Brain pericyte (primary cell): ENCODE measurements around the gene SLC25A36.
"Not testable (repeated sequence)": the region's sequence is repeated elsewhere in the genome, so short reads cannot be mapped to it uniquely, and the experiment has no call there.

Experiments used
- DNase-seq: peaks from one replicate; pipeline ENCODE4 v3.0.0-alpha.2; 2012; ENCODE audit warnings: low read depth, low spot score

SLC25A36 gene

GRCh38 chr3:140994861-140995260, 53.2 kb downstream of the SLC25A36 start:
- not testable (repeated sequence) for DNase-seq

GRCh38 chr3:140995881-140996280, 54.2 kb downstream of the SLC25A36 start:
- no peak for DNase-seq

GRCh38 chr3:141000027-141000663, 58.5 kb downstream of the SLC25A36 start:
- DNase-seq = no peak

DNA sequence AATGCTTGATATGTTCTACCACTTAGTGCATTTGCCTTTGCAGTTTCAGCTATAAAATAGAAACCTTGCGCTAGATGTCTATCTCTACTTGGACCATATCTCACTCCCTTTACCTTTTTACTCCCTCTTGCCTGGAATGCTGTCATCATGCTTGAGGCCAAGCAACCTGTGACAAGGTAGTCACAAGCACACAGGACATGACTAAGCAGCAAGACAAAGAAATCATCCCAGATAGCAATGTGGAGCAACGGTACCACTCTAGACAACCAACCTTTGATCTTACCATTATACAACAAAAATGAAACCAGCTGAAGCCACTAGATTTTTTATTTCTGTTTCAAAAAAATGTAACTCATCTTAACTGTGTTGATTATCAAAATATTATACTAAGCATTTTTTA, 59.0 kb downstream of the SLC25A36 start:
- no peak for DNase-seq

DNA sequence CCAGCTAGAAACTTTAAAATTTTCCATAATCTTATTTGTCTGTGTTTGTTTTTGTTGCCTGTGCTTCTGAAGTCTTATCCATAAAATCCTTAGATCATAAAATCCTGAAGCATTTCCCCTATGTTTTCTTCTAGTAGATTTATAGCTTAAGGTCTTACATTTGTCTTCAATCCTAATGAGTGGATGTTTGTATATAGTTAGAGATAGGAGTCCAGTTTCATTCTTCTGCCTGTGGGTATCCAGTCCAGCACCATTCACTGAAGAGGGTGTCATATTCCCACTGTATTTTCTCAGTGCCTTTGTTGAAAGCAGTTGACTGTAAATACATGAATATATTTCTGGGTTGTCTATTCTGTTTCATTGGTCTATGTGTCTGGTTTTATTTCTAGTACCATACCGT, 64.7 kb downstream of the SLC25A36 start:
- DNase-seq = no peak

- no peak for DNase-seq
Measured at GRCh38 chr3:141009496-141009895, 67.9 kb downstream of the SLC25A36 start.

GRCh38 chr3:141011232-141011996, 69.8 kb downstream of the SLC25A36 start:
- no peak for DNase-seq

DNA sequence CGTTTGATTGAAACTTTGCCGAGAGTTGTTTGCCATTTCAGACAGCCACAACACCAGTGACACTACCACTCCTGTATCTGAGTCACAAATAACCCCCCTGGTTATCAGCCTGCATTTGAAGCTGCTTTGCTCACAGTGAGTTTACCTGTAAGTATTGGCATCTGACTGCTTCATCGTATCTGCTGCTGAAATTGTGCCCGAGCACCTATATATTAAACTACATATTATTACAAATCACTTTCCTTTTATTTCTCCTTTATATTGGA, 70.3 kb downstream of the SLC25A36 start:
- DNase-seq = no peak

- no peak for DNase-seq
Measured at GRCh38 chr3:141012571-141012970, 70.9 kb downstream of the SLC25A36 start.

DNA sequence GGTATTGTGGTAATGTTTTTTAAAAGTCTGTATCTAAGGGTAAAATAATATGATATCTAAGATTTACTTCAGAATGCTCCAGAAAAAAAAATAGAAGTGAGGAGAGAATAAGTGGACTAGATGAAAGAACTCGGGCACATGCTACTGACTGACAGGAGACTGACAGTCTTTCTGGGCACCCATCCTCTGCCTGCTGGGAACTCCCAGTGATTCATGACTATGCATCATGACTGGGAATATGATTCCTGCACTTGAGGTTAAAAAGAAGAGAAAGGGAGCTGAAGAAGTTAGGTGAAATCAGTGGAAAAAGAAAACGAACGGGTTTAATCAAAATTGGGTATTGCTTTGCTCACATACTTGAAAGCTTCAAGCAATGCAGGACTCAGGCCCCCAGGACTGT, 73.8 kb downstream of the SLC25A36 start:
- DNase-seq = no peak

DNA sequence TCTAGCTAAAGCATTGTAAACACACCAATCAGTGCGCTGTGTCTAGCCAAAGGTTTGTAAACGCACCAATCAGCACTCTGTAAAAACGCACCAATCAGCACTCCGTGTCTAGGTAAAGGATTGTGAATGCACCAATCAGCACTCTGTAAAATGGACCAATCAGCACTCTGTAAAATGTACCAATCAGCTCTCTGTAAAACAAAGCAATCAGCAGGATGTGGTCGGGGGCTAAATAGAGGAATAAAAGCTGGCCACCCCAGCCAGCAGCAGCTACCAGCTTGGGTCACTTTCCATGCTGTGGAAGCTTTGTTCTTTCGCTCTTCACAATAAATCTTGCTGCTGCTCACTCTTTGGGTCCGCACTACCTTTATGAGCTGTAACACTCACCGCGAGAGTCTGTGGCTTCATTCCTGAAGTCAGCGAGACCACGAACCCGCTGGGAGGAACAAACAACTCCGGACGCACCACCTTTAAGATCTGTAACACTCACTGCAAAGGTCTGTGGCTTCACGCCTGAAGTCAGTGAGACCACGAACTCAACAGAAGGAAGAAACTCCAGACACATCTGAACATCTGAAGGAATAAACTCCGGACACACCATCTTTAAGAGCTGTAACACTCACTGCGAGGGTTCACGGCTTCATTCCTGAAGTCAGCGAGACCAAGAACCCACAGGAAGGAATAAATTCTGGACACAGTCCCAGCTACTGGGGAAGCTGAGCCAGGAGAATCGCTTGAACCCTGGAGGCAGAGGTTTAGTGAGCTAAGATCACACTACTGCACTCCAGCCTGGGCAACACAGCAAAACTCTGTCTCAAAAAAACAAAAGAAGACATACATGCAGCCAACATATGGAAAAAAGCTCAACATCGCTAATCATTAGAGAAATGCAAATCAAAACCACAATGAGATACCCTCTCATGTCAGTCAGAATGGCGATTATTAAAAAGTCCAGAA, 76.0 kb downstream of the SLC25A36 start:
- not testable (repeated sequence) for DNase-seq

DNA sequence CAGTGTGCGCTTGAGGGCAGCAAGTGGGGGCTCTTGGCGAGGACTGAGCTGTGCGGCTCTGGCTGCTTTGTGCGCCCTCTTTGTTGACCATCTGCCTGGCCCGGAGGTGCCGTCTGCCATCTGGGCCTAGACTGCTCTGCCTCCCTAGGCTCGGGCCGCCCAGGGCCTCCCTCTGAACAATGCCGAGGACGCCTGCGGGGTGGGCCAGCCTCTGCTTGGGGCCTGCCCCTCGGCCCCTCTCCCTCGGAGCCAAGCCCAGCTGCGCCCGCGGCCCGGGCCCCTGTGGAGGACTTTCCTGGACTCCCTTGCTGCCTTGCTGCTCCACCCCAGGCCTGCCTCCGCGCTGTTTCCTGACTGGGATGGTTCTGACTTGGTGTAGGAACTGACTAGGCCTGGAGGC, 77.6 kb downstream of the SLC25A36 start:
- DNase-seq = no peak

- no peak for DNase-seq
Measured at GRCh38 chr3:141020143-141020830, 78.7 kb downstream of the SLC25A36 start.

DNA sequence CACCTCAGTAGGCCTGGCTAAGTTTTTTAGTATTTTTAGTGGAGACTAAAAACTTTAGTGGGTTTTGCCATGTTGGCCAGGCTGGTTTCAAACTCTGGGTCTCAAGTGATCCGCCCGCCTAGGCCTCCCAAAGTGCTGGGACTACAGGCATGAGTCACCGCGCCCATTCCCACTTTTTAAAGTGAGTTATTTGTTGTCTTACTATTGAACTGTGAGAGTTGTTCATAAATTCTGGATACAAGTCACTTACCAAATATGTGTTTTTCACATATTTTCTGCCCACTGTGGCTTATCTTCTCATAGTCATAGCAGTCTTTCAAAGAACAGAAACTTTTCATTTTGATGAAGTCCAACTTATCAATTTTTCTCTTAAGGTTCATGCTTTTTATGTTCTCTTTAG, 79.6 kb downstream of the SLC25A36 start:
- DNase-seq = no peak
